ENCODE results near the gene SDF4.

SDF4 gene

DNA sequence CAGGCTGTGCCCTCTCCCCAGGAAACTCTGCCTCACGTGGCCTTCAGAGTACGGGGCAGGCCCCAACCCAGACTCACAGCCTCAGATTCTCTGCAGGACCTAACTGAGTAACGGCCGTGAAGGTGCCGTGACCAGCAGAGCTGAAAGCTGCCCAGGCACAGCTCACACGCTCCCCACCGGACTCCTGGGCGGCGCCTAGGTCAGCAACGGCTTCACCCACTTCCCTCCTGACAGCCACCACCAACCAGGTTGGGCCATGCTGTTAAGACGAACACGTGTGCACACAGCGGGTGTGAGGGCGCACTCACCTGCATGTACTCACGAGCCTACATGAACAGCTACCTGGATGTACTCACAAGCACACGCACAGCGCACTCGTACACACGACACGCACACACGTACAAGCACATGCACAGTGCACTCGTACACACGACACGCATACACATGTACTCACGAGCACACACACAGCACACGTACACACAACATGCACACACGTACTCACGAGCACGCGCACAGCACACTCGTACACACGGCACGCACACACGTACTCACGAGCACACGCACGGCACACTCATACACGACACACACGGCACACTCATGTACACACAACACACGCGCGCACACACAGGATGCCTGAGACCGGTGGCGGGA is 9.1 kb downstream of the SDF4 start:
- Histone ChIP-seq H3K9me3 (ENCODE audit: control insufficient read depth, low read length) (no peaks in the 10 kb centered on the region), H3K36me3 (ENCODE audit: control insufficient read depth, insufficient read depth, low read length) (peaks cover 62% of the 10 kb centered on the region), H3K4me3 (ENCODE audit: insufficient read depth, low read depth, low read length, poor library complexity, severe bottlenecking) (no peak overlapping the region), H3K27me3 (replicated peaks; ENCODE audit: control insufficient read depth, insufficient read depth, low read length, poor library complexity, severe bottlenecking) (no peaks in the 10 kb centered on the region), H3K4me1 (ENCODE audit: control insufficient read depth, insufficient read depth, low read length, poor library complexity, severe bottlenecking) (peaks cover 25% of the 10 kb centered on the region), H3K27ac (ENCODE audit: insufficient read depth, low read length, poor library complexity, severe bottlenecking) (no peak overlapping the region)
- no peak for DNase-seq

DNA sequence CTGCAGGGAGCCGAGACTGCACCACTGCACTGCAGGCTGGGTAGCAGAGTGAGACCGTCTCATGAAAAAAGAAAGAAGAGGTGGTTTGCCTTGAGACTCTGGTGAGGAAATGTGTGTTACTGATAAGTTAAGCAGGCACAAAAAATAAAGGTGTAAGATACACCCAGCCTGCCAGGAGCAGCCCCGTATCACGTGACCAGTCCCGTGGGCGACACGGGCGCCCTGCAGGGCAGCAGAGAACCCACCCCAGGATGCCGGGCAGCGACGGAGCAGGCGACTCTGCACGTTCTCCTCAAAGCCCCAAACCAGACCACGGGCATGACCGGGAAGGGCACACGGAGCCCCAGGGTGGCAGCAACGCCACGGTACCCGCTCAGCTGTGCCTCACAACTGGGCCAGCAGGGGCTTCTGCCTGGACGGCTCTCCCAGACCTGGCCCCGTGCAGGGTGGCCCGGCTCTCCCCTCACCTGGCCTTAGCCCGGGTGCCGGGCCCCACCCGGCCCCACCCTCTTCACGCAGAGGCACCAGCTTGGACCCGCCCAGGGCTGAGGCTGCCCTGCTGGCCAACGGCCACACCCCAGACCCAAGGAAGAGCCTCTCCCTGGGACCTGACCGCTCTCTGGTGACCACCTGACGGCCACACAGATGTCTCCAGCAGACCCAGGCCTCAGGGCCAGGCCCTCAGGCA is 9.8 kb downstream of the SDF4 start:
- no peak overlapping the region for H3K27ac ChIP-seq (ENCODE audit: insufficient read depth, low read length, poor library complexity, severe bottlenecking)
- peaks cover 57% of the 10 kb centered on the region for H3K36me3 ChIP-seq (ENCODE audit: control insufficient read depth, insufficient read depth, low read length)

GRCh38 chr1:1220197-1220596 is 11.6 kb downstream of the SDF4 start:
- H3K9me3 ChIP-seq (ENCODE audit: control insufficient read depth, low read length): no peaks in the 10 kb centered on the region
- no peaks in the 10 kb centered on the region for H3K27me3 ChIP-seq (replicated peaks; ENCODE audit: control insufficient read depth, insufficient read depth, low read length, poor library complexity, severe bottlenecking)
- H3K4me1 ChIP-seq (ENCODE audit: control insufficient read depth, insufficient read depth, low read length, poor library complexity, severe bottlenecking): peaks cover 45% of the 10 kb centered on the region
- no peak for DNase-seq
- H3K36me3 ChIP-seq (ENCODE audit: control insufficient read depth, insufficient read depth, low read length): peaks cover 41% of the 10 kb centered on the region
- H3K27ac ChIP-seq (ENCODE audit: insufficient read depth, low read length, poor library complexity, severe bottlenecking): peak overlapping the region; percentile 89
- H3K4me3 ChIP-seq (ENCODE audit: insufficient read depth, low read depth, low read length, poor library complexity, severe bottlenecking): no peak overlapping the region

More for the DNA sequence above, 9.8 kb downstream of the SDF4 start:
- Histone ChIP-seq H3K9me3 (ENCODE audit: control insufficient read depth, low read length) (no peaks in the 10 kb centered on the region), H3K4me3 (ENCODE audit: insufficient read depth, low read depth, low read length, poor library complexity, severe bottlenecking) (no peak overlapping the region), H3K27me3 (replicated peaks; ENCODE audit: control insufficient read depth, insufficient read depth, low read length, poor library complexity, severe bottlenecking) (no peaks in the 10 kb centered on the region), H3K4me1 (ENCODE audit: control insufficient read depth, insufficient read depth, low read length, poor library complexity, severe bottlenecking) (peaks cover 28% of the 10 kb centered on the region)
- DNase-seq: no peak

DNA sequence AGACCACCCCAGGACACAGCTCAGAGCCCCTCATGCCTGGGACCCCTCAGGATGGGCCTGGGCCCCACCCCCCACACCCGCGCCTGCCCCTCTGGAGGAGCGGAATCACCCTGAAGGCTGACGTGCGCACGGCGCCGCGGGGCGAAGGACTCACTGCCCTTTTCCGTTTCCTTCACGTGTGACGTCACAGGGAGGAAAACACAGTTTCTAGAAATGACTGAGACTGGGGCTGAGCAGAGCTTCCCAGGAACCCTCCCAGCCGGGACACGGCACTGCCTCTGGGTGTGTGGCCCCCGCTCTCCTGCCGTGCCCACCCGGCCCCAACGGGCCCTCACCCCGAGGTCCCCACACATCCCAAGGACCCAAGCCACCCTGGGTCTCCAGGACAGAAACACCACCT is 12.5 kb downstream of the SDF4 start:
- peaks cover 53% of the 10 kb centered on the region for H3K4me1 ChIP-seq (ENCODE audit: control insufficient read depth, insufficient read depth, low read length, poor library complexity, severe bottlenecking)
- no peaks in the 10 kb centered on the region for H3K27me3 ChIP-seq (replicated peaks; ENCODE audit: control insufficient read depth, insufficient read depth, low read length, poor library complexity, severe bottlenecking)
- H3K27ac ChIP-seq (ENCODE audit: insufficient read depth, low read length, poor library complexity, severe bottlenecking): peak overlapping the region; percentile 89
- peak overlapping the region; percentile 18 for H3K4me3 ChIP-seq (ENCODE audit: insufficient read depth, low read depth, low read length, poor library complexity, severe bottlenecking)
- H3K9me3 ChIP-seq (ENCODE audit: control insufficient read depth, low read length): no peaks in the 10 kb centered on the region
- peaks cover 34% of the 10 kb centered on the region for H3K36me3 ChIP-seq (ENCODE audit: control insufficient read depth, insufficient read depth, low read length)
- DNase-seq: peak; percentile 49 to 66 (median 55)

DNA sequence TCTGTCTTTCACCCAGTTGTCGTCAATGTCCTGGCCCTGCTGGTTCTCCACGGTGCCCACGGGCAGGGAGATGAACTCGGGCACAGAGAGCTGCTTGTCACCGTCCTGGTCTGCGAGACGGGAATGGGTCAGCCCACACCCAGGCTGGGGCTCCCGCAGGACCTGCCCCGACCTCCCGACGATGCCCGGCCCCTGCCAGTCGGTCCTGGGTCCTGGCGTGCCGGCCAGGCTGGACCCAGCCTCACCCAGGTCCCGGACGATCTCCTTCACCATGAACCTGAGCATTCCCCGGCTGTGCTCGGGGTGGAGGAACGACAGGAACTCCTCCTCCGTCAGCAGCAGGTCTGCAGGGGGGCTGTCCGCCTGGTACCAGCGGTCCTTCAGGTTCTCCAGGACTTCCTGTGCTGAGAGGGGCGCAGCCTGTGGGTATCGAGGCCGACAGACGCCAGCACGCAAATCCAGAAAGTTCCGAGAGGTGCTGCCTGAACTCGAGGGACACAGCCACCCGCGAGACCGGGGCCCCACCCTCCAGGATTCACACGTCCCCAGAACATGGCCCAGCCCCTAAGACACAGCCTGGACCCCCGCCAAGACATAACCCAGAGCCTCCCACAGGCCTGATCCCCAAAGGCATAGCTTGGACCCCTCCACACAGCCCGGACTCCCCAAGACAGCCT is 13.1 kb downstream of the SDF4 start:
- H3K4me3 ChIP-seq (ENCODE audit: insufficient read depth, low read depth, low read length, poor library complexity, severe bottlenecking): no peak overlapping the region
- H3K27me3 ChIP-seq (replicated peaks; ENCODE audit: control insufficient read depth, insufficient read depth, low read length, poor library complexity, severe bottlenecking): no peaks in the 10 kb centered on the region
- H3K36me3 ChIP-seq (ENCODE audit: control insufficient read depth, insufficient read depth, low read length): peaks cover 34% of the 10 kb centered on the region
- no peaks in the 10 kb centered on the region for H3K9me3 ChIP-seq (ENCODE audit: control insufficient read depth, low read length)
- DNase-seq: no peak
- H3K27ac ChIP-seq (ENCODE audit: insufficient read depth, low read length, poor library complexity, severe bottlenecking): peak overlapping the region; percentile 89
- peaks cover 60% of the 10 kb centered on the region for H3K4me1 ChIP-seq (ENCODE audit: control insufficient read depth, insufficient read depth, low read length, poor library complexity, severe bottlenecking)

DNA sequence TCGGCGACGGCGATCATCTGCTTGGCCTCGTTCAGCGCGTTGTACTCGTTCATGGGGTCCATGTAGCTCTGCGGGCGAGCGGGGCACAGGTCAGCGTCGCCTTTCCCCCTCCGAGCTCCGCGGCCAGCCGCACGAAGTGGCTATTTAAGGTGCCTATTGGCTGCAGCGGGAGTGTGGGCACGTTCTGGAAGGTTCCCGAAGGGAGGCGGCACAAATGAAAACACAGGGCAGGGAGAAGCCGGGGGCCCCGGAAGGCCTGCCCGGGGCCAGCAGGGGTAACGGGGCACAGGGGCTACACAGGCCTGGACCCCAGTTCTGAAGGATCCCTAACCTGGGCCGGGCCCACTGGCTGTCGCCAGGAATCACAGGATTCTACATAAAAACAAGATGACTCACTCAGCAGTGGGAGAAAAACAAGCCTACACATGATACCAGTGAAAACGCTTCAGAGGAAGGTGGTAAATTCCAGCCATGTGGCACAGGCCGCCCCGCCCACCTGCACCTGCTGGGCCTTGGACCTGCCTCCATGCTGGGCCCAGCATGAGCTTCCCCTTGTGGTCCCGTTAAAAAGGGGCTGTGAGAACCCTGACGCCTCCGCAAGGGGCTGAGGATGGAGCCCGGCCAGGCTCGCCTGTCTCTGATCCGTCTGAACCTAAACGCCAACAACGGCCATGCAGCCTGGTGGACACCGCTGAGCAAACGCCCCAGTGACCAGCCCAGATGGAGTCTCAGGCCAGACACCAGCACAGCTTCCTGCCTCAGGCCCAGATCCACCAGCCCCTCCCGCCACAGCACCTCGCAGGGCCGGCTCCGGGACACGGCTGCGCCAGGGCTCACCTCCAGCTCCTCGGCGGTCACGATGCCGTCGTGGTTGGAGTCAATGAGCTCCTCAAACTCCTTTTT is 13.9 kb downstream of the SDF4 start:
- H3K27me3 ChIP-seq (replicated peaks; ENCODE audit: control insufficient read depth, insufficient read depth, low read length, poor library complexity, severe bottlenecking): no peaks in the 10 kb centered on the region
- peak overlapping the region; percentile 89 for H3K27ac ChIP-seq (ENCODE audit: insufficient read depth, low read length, poor library complexity, severe bottlenecking)
- H3K4me3 ChIP-seq (ENCODE audit: insufficient read depth, low read depth, low read length, poor library complexity, severe bottlenecking): no peak overlapping the region
- peak in 1 of 3 donors; percentile 45 for DNase-seq
- no peaks in the 10 kb centered on the region for H3K9me3 ChIP-seq (ENCODE audit: control insufficient read depth, low read length)
- H3K36me3 ChIP-seq (ENCODE audit: control insufficient read depth, insufficient read depth, low read length): peaks cover 29% of the 10 kb centered on the region
- H3K4me1 ChIP-seq (ENCODE audit: control insufficient read depth, insufficient read depth, low read length, poor library complexity, severe bottlenecking): peaks cover 68% of the 10 kb centered on the region

DNA sequence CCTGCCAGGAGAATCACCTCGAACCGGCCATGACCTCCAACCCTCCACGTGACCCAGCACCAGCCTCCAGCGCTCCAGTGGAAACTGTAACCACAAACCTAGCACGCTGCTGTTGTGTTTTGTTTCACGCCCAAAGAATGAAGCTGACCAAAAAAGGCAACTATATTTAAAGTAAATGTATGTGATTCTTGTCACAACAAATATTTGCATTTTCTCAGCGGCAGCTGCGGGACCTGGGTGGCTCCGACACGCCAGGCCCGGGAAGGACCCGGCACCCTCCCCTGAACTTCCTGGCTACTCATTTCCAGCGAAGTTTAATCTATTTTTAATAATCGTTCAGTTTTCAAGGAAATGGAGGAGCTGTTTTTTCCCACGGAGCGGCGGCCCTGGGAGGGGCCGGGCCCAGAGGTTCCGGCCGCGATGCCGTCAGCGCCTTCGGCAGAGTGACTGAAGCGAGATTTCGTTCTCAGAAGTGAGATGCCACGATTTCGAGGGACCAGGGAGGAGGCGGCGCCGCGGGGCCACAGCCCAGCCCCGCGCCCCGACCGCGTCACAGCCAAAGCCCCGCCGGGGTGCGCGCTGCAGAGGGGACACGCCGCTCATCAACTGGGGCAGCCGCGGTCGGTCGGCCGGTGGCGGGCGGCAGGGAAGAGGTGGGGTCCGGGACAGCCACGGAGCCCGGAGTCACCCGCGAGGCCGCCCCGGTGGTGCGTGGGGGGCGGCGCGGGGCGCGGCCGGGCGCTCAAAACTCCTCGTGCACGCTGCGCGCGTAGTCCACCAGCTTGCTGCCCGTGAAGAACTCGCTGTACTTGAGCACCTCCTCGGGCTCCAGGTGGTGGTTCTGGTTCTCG is 14.8 kb downstream of the SDF4 start:
- Histone ChIP-seq H3K27ac (ENCODE audit: insufficient read depth, low read length, poor library complexity, severe bottlenecking) (peak overlapping the region; percentile 89), H3K9me3 (ENCODE audit: control insufficient read depth, low read length) (no peaks in the 10 kb centered on the region), H3K4me1 (ENCODE audit: control insufficient read depth, insufficient read depth, low read length, poor library complexity, severe bottlenecking) (peaks cover 75% of the 10 kb centered on the region), H3K27me3 (replicated peaks; ENCODE audit: control insufficient read depth, insufficient read depth, low read length, poor library complexity, severe bottlenecking) (no peaks in the 10 kb centered on the region), H3K4me3 (ENCODE audit: insufficient read depth, low read depth, low read length, poor library complexity, severe bottlenecking) (peak overlapping the region; percentile 7), H3K36me3 (ENCODE audit: control insufficient read depth, insufficient read depth, low read length) (peaks cover 20% of the 10 kb centered on the region)
- DNase-seq: peak; percentile 67 to 72 (median 70)

DNA sequence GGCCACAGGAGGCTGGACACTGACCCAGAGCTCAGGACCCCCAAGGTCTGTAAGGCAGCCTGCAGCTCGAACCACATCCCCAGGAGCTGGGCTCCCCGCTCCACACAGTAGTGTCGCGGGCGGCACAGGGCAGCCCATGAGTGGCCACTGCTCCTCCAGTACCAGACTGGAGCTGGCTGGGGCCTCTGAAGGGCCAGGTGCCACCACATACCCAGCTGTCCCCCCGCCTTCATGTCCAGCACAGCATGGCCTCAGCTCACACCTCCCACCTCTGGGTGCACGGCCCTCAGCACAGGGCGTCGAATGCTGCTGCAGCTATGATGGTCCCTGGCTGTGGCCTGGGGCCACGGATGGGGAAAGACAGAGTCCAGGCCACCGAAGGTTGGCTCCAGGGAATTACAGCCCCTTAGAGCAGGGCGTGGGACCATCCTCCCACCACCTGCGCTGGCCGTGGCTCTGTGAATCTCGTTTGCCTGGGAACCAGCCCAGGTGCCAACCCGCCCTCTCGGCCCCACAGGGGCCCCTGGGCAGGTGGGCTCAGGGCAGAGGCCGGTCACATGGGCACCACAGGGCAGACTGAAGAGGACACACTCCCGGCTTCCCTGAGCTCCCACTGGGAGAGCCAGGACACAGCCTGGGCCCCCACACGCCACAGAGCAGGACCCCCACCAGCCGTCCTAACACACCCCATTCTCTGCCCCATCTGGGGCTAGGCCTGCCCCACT is 15.8 kb downstream of the SDF4 start:
- no peaks in the 10 kb centered on the region for H3K27me3 ChIP-seq (replicated peaks; ENCODE audit: control insufficient read depth, insufficient read depth, low read length, poor library complexity, severe bottlenecking)
- H3K27ac ChIP-seq (ENCODE audit: insufficient read depth, low read length, poor library complexity, severe bottlenecking): peak overlapping the region; percentile 89
- peaks cover 81% of the 10 kb centered on the region for H3K4me1 ChIP-seq (ENCODE audit: control insufficient read depth, insufficient read depth, low read length, poor library complexity, severe bottlenecking)
- peak overlapping the region; percentile 7 for H3K4me3 ChIP-seq (ENCODE audit: insufficient read depth, low read depth, low read length, poor library complexity, severe bottlenecking)
- peaks cover 11% of the 10 kb centered on the region for H3K36me3 ChIP-seq (ENCODE audit: control insufficient read depth, insufficient read depth, low read length)
- no peaks in the 10 kb centered on the region for H3K9me3 ChIP-seq (ENCODE audit: control insufficient read depth, low read length)
- no peak for DNase-seq
